Suprapubic skin (tissue), 3 donors: Measurements from ENCODE around the gene GRIK4.

Source experiments
- CTCF ChIP-seq, 2 donors: fragments of 200-600 bp in 1 of 2; fragments of 450-650 bp in 1 of 2; sonication (generic) in 1 of 2; IDR thresholded peaks; one replicate each; pipeline ENCODE4 v1.5.1; 2016 to 2019; ENCODE audit warnings: antibody characterized with exemption in 2 of 2, mild to moderate bottlenecking in 1 of 2, moderate library complexity in 1 of 2
- EP300 ChIP-seq: sonication (generic); formaldehyde crosslinking; IDR thresholded peaks from one replicate; pipeline ENCODE4 v1.6.1; 2017; ENCODE audit warnings: antibody characterized with exemption

GRCh38 chr11:120462825-120463224 is 48.7 kb upstream of the GRIK4 start:
- no peak for TF ChIP-seq CTCF (IDR thresholded peaks at IDR 0.05)
- TF ChIP-seq EP300 = no peak
